GM12872 (cell line): ENCODE data around the gene HMGB1.
A peak's percentile ranks its signal among the peaks of the same experiment; 100 is the strongest.

Experiments used
- TF ChIP-seq, protein P1 (sequence below): IDR thresholded peaks from 3 replicates; pipeline ENCODE4 v1.5.1; 2011; ENCODE audit warnings: low read depth, mild to moderate bottlenecking, low read length, moderate library complexity; ENCODE audit not compliant: insufficient read depth

The HMGB1 gene

DNA sequence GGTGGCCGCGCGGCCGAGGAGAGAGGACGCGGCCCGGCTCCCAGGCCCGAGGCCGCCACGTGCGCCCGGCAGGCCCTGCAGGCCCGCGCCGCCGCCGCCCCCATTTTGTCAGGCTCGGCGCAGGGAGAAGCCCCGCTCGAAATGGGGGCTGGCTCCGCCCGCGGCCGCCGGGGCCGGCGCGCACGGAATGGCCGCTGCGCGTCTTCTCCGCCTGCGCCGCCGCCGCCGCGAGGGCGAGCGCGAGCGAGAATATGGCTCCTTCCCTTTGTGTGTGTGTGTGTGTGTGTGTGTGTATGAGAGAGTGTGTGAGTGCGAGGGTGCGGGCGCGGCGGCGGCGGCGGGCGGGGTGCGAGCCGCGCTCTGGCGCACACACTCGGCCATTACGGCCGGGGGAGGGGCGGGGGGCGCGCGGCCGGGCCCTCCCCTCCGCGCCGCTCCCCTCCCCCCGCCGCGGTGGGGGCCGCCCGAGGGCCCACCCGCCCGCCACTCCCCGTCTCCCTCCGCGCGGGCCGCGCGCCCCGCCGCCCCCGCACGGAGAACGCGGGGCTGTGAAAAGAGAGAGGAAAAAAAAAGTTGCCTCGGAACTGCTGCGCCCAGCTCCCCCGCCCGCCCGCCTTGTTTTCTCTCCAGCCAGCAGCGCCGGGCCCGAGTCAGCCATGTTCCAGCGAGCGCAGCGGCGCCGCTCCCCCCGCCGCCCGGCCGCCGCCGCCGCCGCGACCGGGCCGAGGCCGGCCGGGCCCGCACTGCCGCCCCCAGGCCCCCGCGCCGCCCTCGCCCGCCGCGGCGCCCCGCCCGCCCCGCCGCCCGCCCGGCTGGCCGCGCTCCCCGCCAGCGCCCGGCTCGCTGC is 1.0 kb downstream of the HMGB1 start:
- TF ChIP-seq, protein P1, sequence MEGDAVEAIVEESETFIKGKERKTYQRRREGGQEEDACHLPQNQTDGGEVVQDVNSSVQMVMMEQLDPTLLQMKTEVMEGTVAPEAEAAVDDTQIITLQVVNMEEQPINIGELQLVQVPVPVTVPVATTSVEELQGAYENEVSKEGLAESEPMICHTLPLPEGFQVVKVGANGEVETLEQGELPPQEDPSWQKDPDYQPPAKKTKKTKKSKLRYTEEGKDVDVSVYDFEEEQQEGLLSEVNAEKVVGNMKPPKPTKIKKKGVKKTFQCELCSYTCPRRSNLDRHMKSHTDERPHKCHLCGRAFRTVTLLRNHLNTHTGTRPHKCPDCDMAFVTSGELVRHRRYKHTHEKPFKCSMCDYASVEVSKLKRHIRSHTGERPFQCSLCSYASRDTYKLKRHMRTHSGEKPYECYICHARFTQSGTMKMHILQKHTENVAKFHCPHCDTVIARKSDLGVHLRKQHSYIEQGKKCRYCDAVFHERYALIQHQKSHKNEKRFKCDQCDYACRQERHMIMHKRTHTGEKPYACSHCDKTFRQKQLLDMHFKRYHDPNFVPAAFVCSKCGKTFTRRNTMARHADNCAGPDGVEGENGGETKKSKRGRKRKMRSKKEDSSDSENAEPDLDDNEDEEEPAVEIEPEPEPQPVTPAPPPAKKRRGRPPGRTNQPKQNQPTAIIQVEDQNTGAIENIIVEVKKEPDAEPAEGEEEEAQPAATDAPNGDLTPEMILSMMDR: no peak

DNA sequence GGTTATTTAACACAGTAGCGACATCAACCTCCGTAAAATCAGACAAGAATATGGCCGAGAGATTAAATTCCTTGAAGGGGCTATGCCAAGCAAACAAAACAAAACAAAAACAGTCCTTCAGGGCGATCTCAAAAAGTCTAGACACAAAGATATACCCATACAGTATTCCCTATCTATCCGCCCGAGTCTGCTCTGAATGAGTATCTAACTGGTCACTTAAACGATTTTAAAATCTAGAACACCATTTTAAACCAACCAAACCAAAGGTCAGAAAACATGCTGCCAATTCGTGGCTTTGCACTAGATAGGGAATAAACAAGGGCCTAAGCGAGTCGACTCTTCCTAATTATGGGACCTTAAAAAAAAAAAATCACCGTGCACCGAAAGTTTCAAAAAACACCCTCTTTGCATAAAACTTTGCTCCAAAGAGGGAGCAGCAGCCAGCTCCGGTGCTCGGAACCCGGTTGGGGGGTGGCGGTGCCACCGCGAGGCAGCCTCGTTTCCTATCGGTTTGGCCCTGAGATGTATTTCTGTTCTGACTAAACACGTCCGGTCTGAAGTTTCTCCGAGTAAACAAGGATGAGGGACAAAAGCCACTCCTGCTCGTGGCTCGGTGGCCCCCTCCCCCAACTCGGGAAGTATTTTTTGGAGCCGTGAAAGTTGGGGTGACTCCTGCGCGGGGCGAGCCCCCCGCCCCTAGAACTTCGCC is 1.8 kb downstream of the HMGB1 start:
- TF ChIP-seq, protein P1: no peak

DNA sequence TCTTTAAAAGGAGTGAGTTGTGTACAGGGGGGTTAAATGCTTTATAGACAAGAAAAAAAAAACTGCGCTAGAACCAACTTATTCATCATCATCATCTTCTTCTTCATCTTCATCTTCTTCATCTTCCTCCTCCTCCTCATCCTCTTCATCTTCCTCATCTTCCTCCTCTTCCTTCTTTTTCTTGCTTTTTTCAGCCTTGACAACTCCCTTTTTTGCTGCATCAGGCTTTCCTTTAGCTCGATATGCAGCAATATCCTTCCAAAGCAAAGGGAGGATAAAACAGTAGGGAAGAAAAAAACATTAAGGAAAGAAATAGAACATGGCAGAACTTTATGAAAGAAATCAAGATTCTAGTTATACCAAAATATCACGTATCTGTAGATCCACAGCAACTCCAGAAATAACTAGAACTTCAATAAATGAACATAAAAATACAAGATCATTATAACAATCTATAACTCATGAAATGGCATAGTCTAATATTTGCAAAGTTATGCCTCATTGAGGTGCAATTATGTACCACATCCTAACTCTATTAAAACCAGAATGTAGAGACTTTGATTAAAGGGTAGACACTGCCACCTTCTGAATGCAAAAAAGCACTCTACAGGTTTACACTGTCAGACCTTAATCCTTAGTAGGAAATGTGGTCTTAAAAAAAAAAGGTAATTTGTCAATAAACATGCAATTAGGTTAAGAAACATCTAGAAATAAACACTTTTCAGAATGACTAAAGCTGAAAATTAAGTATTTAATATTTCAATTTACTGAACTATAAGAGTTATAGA is 4.3 kb downstream of the HMGB1 start:
- TF ChIP-seq, protein P1: peak; percentile 37

DNA sequence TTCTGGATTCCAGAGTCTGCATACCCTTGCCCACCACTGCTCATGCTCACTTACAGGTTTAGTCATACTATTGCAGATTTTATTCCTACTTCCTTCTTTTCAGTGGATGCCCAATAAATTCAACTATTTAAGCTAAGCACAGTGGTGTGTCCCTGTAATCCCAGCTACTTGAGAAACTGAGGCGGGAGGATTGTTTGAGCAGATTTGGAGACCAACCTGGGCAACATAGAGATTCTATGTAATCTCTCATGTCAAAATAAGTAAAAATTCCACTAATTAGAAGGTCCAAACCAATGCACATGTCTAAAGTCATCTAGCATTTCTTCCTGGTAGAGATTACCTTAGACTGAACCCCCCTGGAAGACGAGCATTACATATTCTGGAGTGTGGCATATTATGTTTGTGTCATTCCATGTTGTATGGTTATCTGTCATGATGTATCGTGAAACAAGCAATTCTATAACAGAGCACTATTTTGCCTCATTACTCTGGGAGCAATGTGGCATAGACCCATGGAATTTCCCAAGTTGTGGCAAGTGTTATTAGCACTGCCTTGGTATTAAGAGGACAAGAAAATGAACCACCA is 8.3 kb downstream of the HMGB1 start:
- TF ChIP-seq, protein P1: no peak

DNA sequence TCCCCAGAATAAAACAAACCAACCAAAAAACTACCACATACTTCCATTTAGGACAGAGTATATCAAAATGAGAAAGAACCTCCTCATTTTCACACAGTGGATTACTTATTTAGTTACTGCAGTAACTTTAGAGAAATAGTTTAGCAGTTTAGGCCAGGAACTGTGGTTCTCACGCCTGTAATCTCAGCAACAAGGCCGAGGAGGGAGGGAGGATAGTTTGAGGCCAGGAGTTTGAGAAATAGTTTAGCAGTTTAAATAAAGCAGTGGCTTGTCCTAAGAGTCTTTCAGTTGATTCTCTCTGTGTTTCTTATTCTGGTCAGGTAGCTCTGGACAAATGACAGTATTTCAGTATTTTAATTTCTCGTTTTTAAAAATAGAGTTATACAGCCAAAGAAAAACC is 9.4 kb downstream of the HMGB1 start:
- TF ChIP-seq, protein P1: no peak

DNA sequence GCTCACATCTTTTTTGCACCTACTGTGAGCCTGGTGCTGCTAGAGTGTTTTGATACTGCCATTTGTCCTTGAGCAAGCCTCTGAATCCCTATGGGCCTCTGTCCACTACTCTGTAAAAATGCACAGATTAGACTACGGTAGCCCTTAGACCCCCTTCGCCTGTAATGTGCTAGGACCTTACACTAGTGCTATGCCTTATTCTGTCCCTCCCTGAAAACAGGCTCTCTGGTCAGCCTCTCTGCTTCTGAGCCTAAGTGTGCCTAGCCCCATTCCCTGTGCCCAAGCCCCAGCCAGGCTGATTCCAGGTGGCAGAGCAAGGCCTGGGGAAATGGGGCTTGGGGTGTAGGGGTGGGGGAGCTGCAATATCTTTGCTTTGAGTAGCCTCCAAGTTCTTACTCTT is 10.7 kb downstream of the HMGB1 start:
- TF ChIP-seq, protein P1: no peak

DNA sequence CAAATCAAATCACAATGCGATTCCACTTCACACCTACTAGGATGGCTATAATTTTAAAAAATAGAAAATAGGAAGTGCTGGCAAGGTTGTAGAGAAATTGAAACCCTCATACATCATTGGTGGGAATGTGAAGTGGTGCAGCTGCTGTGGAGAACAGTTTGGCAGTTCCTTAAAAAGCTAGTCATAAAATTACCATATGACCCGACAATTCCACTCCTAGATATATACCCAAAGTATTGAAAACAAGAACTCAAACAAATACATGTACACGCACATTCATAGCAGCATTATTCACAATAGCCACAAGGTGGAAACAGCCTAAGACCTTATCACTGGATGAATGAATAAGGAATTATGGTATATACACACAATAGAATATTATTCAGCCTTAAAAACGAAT is 12.0 kb downstream of the HMGB1 start:
- TF ChIP-seq, protein P1: peak; percentile 20; the same call in 1 of the 3 replicates
